Embryonic facial prominence (tissue), 1 donor: Measurements from ENCODE around the gene CD248.
"Not testable (repeated sequence)": the region's sequence is repeated elsewhere in the genome, so short reads cannot be mapped to it uniquely, and the experiment has no call there.

ENCODE experiments used
- DNase-seq: peaks from one replicate; pipeline ENCODE4 v3.0.0-alpha.2; 2016; ENCODE audit errors: extremely low spot score

The CD248 gene

DNA sequence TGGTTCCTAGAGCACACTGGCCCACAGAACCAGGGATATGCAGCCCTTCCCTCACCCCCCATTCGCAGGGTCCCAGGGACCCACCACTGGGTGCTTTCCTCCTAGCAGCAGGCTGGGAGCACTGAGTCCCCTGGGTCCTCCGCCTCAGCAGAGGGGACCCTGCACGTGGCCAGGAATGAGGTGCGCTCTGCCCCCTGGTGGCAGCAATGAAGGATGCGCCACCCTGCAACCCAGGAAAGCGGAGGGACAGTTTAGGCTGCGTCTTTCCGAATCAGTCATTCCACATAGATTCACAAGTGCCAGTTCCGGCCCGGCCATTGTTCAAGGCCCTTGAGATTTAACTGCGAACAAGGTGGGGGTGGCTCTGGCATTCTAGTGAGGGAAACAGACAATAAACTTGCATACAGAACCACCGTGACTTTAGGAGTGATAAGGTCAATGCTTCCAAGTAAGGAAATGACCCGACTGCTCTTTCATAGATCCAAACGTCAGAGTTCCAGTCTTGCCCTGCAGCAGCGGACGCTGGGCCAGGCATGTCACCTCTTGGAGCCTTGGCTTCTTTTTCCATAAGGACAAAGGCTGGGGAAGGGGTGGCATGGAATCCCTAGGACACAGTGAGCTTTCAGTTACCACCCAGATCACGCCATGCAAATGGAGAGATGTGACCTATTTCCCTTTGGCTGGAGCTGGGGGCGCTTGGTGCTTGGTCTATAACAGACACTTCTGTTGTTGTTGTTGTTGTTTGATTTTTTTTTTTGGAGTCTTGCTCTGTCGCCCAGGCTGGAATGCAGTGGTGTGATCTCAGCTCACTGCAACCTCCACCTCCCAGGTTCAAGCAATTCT, 11.7 kb upstream of the CD248 start:
- DNase-seq = no peak

DNA sequence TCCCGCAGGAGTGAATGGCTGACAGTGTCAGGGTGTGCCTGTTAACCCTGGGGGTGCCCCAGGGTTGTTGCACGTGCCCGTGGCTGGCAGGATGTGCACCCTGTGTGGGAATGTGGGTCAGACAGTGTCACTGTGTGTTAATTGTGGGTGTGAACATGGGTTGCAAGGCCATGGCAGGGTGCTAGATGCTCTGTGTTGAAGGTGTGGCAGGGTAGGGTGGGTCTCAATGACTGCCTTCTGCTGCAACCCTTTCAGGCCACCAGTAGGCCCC, 11.1 kb upstream of the CD248 start:
- no peak for DNase-seq

DNA sequence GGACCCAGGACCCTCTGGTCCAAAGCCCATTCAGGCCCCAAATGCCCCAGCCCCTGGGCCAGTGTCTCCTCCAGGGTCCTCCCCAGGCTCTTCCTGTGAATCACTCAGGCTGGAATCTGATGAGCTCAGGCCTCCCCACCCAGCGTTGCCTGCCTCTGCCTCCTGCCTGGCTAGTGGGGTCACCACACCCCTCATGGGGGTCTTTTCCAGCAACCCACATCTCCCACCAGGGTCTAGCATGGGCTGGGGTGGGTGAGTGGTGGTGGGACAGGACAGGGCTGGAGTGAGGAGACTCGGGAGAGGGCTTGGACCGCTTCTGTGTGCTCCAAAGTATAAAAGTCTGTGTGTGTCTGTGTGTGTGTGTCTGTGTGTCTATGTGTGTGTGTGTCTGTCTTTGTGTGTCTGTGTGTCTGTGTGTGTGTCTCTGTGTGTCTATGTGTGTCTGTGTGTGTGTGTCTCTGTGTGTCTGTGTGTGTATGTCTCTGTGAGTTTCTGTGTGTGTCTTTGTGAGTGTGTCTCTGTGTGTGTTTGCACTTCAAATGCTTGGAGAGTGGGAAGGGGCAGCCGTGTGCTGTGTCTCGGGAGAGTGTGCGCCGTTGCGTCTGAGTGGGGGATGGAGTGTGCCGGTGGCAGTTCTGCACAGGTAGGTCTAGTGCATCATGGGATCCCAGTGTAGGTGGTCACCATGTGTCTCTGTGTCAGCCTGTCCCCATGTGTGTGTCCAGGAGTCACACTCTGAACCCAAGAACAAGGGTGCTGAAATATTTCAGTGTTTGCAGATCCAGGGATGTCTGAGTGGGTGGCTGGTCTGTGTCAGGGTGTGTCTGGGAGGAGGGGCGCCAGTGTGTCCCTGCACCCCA, 10.6 kb upstream of the CD248 start:
- DNase-seq = no peak

DNA sequence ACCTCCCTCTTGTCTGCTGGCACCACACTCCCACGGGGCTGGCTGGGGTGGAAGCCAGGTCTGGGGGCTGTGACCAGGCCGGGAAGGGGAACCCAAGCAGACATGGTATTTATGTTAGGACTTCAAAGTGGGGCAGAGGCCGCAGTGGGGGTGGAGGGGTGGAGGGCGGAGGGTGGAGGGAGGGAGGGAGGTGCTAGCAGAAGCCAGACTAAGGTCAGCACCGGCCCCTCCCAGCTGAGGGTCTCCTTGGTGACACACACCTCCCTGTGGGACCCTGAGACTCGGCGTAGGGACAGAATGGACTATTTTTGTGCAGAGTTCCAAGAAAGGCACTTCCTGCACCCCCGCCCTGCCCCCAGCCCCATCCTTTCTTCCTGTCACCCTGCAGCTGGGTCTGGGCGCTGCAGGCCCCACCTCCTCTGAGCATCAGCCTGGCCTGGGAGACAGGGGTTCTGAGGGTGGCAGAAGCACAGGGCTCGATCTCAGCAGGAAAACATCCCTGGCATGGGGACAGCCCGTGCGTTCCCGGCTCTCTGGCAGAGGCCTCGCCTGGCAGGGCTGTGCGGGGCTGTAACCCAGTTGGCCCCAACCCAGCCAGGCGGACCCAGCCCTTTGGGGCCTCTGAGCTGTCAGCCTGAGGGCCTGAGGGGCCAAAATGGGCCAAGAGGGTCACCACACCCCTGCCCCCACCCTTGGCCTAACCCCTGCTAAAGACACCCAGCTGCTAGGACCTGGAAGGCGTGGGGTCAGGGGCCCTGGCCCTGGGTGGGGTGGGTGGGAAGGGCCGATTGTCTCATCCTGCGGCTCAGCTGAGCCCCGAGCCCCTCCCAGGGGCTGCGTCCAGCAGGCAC, 9.6 kb upstream of the CD248 start:
- DNase-seq = no peak

DNA sequence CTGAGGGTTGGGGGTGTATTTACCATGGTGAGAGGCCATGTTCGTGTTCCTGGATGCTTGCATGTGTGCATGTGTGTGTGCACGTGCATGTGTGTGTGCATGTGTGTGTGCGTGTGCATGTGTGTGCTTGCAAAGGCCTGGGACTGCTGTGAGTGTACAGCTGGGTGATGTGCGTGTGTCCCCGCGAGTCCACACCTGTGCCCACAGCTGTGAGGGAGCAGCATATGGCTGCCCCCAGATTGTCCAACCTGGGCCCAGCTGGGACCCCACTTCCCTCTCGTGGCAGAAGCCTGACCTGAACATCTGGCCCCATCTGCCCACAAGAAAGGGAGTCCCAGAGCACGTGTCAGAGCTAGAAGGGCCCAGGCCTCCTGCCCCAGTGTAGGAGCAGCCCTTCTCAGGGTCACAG, 8.4 kb upstream of the CD248 start:
- no peak for DNase-seq

DNA sequence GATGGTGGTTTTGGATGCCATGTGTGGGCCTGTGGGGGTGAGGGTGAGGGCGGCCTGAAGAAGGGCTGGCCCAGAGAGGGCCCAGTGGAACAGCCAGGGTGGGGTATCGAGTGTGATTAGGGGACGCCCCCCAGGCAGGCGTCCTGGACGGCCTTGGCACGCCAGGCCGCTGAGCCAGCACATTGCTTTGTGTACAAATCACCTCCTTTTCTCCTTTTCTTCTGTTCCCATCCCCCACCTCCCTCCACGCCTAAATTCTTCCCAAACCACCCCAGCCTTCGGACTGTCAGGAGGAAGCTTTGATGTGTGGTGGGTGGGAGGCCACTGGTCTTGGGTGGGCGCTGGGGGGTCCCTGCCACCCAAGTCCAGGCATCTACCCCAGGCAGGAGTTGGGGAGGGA, 7.8 kb upstream of the CD248 start:
- DNase-seq = no peak

GRCh38 chr11:66323684-66324083, 6.8 kb upstream of the CD248 start:
- DNase-seq = no peak

- no peak for DNase-seq
These were observed 6.0 kb upstream of the CD248 start for GRCh38 chr11:66322732-66323427.

- DNase-seq = no peak
These were observed 4.8 kb upstream of the CD248 start for GRCh38 chr11:66321606-66322005.

DNA sequence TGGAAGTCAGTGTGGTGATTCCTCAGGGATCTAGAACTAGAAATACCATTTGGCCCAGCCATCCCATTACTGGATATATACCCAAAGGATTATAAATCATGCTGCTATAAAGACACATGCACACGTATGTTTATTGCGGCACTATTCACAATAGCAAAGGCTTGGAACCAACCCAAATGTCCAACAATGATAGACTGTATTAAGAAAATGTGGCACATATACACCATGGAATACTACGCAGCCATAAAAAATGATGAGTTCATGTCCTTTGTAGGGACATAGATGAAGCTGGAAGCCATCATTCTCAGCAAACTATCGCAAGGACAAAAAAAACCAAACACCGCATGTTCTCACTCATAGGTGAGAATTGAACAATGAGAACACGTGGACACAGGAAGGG, 3.9 kb upstream of the CD248 start:
- DNase-seq = not testable (repeated sequence)

GRCh38 chr11:66320289-66320688, 3.4 kb upstream of the CD248 start:
- DNase-seq = not testable (repeated sequence)

GRCh38 chr11:66318600-66318970, 1.7 kb upstream of the CD248 start:
- no peak for DNase-seq

DNA sequence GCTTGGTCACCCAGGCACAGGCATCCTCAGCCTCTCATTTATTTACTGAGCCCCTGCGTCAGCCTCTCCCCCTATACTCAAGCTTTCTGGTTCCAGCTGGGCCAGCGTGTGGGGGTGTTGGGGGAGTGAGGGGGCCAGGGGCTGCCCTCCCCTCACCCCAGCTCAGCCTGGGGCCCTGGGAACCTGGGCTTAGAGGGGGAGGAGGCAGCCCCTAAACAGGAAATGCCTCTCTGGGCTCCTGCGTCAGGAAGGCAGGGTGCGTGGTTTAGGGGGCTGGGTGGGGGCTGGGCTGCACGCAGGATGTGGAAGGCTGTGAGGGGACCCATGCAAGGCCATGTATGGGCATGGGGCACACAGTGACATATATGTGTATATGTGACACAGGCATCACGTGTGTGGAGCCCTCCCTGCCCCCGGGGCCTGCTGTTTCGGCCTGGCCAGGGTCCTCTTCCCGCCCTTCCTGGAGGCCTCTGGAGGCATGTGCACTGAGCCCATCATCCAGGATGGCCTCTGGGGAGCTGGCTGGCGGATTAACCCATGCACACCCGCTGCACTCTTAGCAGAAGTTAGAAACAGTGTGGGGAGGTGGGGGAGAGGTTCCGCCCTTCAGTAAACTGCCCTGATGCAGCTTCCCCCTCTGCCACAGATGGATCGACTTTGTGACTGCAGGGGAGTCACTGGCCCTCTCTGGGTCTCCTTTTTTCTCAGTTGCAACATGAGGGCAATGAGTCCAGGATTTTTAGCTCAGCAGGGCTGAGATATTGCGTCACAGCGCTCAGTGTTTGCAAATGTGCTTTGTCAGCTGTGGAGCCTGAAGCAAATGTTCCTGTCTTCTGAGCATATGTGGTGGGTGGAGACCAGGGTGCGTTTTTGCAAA, 1.1 kb upstream of the CD248 start:
- DNase-seq = peak; percentile 38

DNA sequence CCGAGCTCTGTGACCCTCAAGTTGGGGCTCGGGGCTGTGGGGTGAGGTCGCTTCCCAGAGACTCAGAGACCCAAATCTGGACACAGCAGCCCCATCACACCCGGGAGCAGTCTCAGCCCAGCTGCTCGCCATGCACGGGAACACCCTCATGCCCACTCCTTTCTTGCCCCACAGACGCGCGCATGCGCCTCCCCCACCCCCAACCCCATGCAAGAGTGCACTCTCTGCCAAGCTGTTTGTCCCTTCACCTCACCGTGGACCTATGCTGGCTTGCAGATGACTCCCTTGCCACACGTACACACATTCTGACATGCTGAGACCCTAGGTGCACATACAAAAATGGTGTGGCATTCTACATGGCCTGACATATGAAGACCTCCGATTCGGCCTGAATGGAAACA, 478 bp upstream of the CD248 start:
- DNase-seq = no peak

DNA sequence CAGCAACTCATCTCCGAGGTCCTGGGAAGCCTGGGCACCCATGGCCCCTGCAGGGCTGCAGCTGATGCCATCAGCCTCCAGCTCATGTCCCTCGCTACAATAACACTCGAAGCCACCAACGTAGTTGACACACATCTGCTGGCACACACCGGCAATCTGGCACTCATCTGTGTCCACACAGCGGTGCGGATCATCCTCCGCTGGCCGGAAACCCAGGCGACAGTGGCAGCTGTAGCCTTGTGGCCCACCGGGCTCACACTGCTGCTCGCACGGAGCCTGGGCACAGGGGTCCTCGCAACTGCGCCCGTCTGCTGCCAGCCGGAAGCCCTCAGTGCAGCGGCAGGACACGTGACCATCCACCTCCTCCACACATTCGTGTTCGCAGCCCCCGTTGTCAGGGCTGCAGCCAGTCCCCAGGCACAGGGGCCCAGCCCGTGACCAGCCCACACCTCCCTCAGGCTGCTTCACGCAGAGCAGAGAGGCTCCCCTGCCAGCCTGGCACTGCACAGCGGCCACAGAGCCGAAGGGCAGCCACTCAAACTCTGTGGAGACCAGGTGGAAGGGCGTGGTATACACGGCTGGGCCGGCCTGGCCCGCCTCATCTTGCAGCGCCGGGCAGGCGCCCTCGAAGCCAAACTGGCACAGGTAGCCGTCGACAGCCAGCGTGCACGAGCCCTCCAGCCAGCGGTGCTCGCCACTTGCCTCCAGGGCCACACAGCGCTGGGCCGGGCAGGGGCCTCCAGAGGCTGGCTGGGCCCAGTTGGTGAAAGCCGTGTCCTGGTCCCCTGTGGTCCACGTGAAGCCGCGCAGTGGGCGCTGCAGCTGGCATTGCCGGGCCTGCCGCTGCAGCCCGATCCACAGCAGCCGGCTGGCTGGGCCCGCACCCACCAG, 678 bp downstream of the CD248 start:
- DNase-seq = no peak

- DNase-seq = no peak
These were observed 1.4 kb downstream of the CD248 start for GRCh38 chr11:66315498-66315885.

DNA sequence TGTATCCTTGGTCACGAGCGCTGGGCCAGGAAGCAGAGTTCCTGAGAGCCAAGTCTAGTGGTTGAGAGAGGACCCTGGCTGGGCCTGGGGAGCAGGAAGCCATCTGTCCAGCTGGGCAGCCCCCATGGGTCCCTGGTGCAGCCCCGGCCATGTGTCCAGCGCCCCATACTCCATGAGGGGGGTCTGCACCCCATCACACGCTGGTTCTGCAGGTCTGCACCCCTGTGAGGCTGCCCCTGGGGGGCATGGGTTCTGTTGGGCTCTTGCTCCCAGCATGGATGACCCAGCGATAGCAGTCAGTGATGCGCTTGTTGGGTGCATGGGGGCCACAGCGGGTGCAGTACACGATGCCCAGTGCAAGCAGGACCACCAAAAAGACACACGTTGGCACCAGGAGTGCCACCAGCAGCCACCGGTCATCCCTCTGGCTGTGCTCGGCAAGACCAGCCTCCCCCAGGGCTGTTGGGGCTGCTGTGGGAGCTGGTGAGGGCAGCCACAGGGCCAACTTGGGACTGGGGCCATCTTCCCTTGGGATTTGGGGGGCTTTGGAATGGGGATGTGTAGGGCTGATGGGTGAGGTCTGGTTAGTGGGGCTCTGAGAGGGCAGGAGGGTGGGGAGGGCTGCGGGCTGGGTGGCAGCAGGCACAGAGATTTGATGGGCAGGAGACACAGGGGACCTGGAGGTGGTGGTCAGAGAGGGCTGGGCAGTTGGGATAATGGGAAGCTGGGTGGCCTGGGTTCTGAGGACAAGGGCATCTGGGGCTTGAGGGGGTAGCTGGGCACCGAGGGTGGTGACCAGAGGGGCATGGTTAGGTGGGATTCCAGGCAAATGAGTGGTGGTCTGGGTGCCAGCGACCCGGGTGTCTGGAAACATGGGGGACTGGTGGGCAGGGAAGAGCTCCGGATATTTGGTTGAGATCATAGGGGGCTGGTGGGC, 2.0 kb downstream of the CD248 start:
- no peak for DNase-seq

DNA sequence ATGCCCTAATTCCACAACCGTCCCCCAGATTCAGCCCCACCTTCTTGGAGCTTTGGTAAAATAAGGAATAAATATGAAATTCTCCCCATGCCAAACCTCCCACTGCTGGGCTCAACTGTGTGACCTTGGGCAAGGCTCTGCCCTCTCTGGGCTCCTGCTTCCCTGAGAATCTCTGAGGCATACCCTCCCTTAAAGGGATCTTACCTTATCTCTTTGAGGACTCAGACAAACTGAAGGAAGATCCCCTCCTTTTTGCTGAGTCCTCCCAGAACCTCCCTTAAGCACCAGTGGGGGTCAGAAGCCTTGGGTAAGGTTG, 2.7 kb downstream of the CD248 start:
- no peak for DNase-seq
